Stimulated activated CD4-positive, alpha-beta T cell treated with anti-CD3 and anti-CD28 coated beads, Interleukin-4, amount 100 ng/mL, for 1 hour (primary cell): ENCODE results near the gene ALDH3B2.
"Not testable (repeated sequence)": the region's sequence is repeated elsewhere in the genome, so short reads cannot be mapped to it uniquely, and the experiment has no call there.

Experiments
- DNase-seq: peaks from one replicate; pipeline ENCODE4 v3.0.0-alpha.2; 2020

Gene ALDH3B2

GRCh38 chr11:67659651-67660165 lies 14.7 kb downstream of the ALDH3B2 start:
- DNase-seq, result not testable (repeated sequence)

GRCh38 chr11:67657300-67657699 lies 17.1 kb downstream of the ALDH3B2 start:
- no peak for DNase-seq

- DNase-seq, result no peak
These were observed 18.0 kb downstream of the ALDH3B2 start for GRCh38 chr11:67656278-67656922.

- DNase-seq, result no peak
These were observed 20.2 kb downstream of the ALDH3B2 start for GRCh38 chr11:67654225-67654624.

GRCh38 chr11:67652965-67653845 lies 21.2 kb downstream of the ALDH3B2 start:
- no peak for DNase-seq

- DNase-seq, result no peak
These were observed 22.2 kb downstream of the ALDH3B2 start for GRCh38 chr11:67651976-67652781.

- no peak for DNase-seq
These were observed 24.6 kb downstream of the ALDH3B2 start for GRCh38 chr11:67649634-67650510.

- no peak for DNase-seq
These were observed 25.4 kb downstream of the ALDH3B2 start for GRCh38 chr11:67648796-67649613.

GRCh38 chr11:67648140-67648795 lies 26.2 kb downstream of the ALDH3B2 start:
- peak; percentile 46 for DNase-seq

- no peak for DNase-seq
These were observed 27.0 kb downstream of the ALDH3B2 start for GRCh38 chr11:67647471-67647870.

GRCh38 chr11:67646535-67647336 lies 27.7 kb downstream of the ALDH3B2 start:
- no peak for DNase-seq

GRCh38 chr11:67645521-67646461 lies 28.6 kb downstream of the ALDH3B2 start:
- no peak for DNase-seq

- no peak for DNase-seq
These were observed 29.7 kb downstream of the ALDH3B2 start for GRCh38 chr11:67644472-67645418.

GRCh38 chr11:67644042-67644441 lies 30.4 kb downstream of the ALDH3B2 start:
- no peak for DNase-seq

GRCh38 chr11:67642173-67643120 lies 32.0 kb downstream of the ALDH3B2 start:
- no peak for DNase-seq
